CD4-positive, alpha-beta T cell (primary cell): Measurements from ENCODE around the gene IQSEC2. TPM values are rescaled to one million over a fixed set of nuclear protein-coding genes. Genes with fewer than 3 reads are reported as not detected.

ENCODE experiments used
- ATAC-seq: fragments of 200-7000 bp; cut with Tn5 transposase; one replicate; pipeline ENCODE4 v1.10.0; 2022; ENCODE audit warnings: mild to moderate bottlenecking; ENCODE audit not compliant: poor library complexity
- CTCF ChIA-PET: fragments of 350-600 bp; sonication (Branson Sonifier 250); formaldehyde crosslinking; loops from one replicate; lab custom pipeline; 2021; ENCODE audit warnings: antibody characterized with exemption, inconsistent platforms; lab: Charles Lee
- POLR2A ChIA-PET: fragments of 350-600 bp; sonication (Branson Sonifier 250); formaldehyde crosslinking; loops from one replicate; lab custom pipeline; 2021; ENCODE audit warnings: antibody characterized with exemption, inconsistent platforms; lab: Charles Lee
- DNase-seq, 14 experiments: peaks; one replicate each; pipeline ENCODE4 v3.0.0-alpha.2; 2013 to 2020; ENCODE audit warnings: mixed read lengths in 2 of 14
- H3K27ac ChIP-seq, 2 donors: one replicate each; pipeline versions ENCODE4 v1.5.1 to v1.7.0; 2013; ENCODE audit warnings: low read length in 2 of 2, low read depth in 1 of 2, mild to moderate bottlenecking in 1 of 2
- H3K27me3 ChIP-seq, 2 experiments: 1 replicate in 1 of 2; 2 replicates in 1 of 2; pipeline versions ENCODE4 v1.6.1 to v1.7.0; 2013; ENCODE audit warnings: low read length in 2 of 2, control low read depth in 1 of 2, mild to moderate bottlenecking in 1 of 2, moderate library complexity in 1 of 2; ENCODE audit not compliant: insufficient read depth in 2 of 2, control insufficient read depth in 1 of 2
- H3K36me3 ChIP-seq: one replicate; pipeline ENCODE4 v1.6.1; 2013; ENCODE audit warnings: low read length, control low read depth; ENCODE audit not compliant: insufficient read depth
- H3K4me1 ChIP-seq: one replicate; pipeline ENCODE4 v1.6.1; 2013; ENCODE audit warnings: low read length, control low read depth; ENCODE audit not compliant: insufficient read depth
- H3K4me3 ChIP-seq: one replicate; pipeline ENCODE4 v1.5.1; 2013; ENCODE audit warnings: mild to moderate bottlenecking, low read length, moderate library complexity
- H3K9me3 ChIP-seq, 2 experiments: 1 replicate in 1 of 2; 2 replicates in 1 of 2; pipeline versions ENCODE4 v1.6.1 to v1.7.0; 2013; ENCODE audit warnings: low read length in 2 of 2, mild to moderate bottlenecking in 2 of 2, control low read depth in 1 of 2, moderate library complexity in 1 of 2; ENCODE audit not compliant: control insufficient read depth in 1 of 2, insufficient read depth in 1 of 2
- H3K27ac Mint-ChIP-seq: one replicate; pipeline ENCODE4 v1.8.0; 2020; ENCODE audit warnings: mixed read lengths
- H3K27me3 Mint-ChIP-seq: one replicate; pipeline ENCODE4 v1.8.0; 2021; ENCODE audit warnings: mixed read lengths
- H3K36me3 Mint-ChIP-seq: one replicate; pipeline ENCODE4 v1.8.0; 2021; ENCODE audit warnings: low read depth, mixed read lengths
- H3K4me1 Mint-ChIP-seq: one replicate; pipeline ENCODE4 v1.8.0; 2021; ENCODE audit warnings: low read depth, mixed read lengths
- H3K4me3 Mint-ChIP-seq: one replicate; pipeline ENCODE4 v1.8.0; 2020; ENCODE audit warnings: mild to moderate bottlenecking, mixed read lengths
- H3K9me3 Mint-ChIP-seq: one replicate; pipeline ENCODE4 v1.8.0; 2020; ENCODE audit warnings: mixed read lengths
- CTCF ChIP-seq: fragments of 200-600 bp; IDR thresholded peaks from one replicate; pipeline ENCODE4 v1.8.0; 2022; ENCODE audit warnings: antibody characterized with exemption, mild to moderate bottlenecking
- intact Hi-C, 2 experiments: fragments of 100-400 bp; cut with DNase I in 1 of 2; cut with micrococcal nuclease in 1 of 2; formaldehyde crosslinking; loops; one replicate each; pipeline versions ENCODE4 v1.15.1 to v1.9.0; 2023 to 2025; cut with DNase I, micrococcal nuclease
- total RNA-seq, 174 experiments: library from RNA in 2 of 174; stranded (reverse) in 2 of 174; gene quantifications; one replicate each; pipeline ENCODE4 v1.2.3 and lab custom pipeline; 2021 to 2026

IQSEC2 gene
- total RNA-seq, 2 experiments from 2014 or later = 0.85 to 2.2 TPM

DNA sequence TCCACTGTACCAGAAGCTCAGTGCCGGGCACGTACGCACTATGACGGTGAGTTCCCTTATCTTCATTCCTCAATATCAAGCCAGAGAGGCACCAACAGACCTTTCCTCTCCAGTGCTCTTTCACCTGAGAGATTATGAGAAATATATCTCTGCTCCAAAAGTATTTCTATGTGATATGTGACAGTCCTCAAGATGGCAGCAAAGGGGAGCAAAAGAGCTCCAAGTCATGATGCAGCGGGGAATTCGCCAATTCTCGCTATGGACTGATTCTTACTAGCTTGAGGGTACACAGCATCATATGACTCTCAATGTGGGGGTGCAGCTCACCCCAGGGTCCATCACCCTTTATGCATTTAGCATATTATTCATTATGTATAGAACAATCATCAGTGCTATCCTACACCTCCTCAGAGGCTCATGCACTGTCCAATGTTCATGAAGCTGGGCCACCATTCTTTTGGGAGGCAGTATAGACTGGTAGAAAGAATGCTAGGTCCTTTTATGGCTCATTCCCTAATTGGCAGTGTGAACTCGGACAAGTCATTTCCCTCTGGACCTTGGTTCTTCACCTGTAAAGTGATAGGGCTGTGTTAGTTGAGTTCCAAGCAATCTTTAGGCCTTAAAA lies 12.8 kb upstream of the IQSEC2 start:
- Mint-ChIP-seq H3K4me3 (no peak overlapping the region), H3K36me3 (no peaks in the 10 kb centered on the region), H3K9me3 (no peaks in the 10 kb centered on the region), H3K27ac (no peak overlapping the region), H3K4me1 (peaks cover 6% of the 10 kb centered on the region), H3K27me3 (no peaks in the 10 kb centered on the region)
- Histone ChIP-seq H3K9me3 (no peaks in the 10 kb centered on the region), H3K4me3 (no peak overlapping the region), H3K36me3 (no peaks in the 10 kb centered on the region), H3K4me1 (no peaks in the 10 kb centered on the region), H3K27me3 (no peaks in the 10 kb centered on the region), H3K27ac (no peak overlapping the region)
- no peak for TF ChIP-seq CTCF
- ATAC-seq (no peak), DNase-seq (peak in 1 of 14 experiments; percentile 8)
- ChIA-PET POLR2A (no interaction called here), CTCF (interaction anchor here (1.3 to 1.5 kb wide), 2 partner anchors 18 to 143 kb away, joined by 4 read pairs; no protein-coding TSS in a partner anchor)
- intact Hi-C loops = no loop called here

DNA sequence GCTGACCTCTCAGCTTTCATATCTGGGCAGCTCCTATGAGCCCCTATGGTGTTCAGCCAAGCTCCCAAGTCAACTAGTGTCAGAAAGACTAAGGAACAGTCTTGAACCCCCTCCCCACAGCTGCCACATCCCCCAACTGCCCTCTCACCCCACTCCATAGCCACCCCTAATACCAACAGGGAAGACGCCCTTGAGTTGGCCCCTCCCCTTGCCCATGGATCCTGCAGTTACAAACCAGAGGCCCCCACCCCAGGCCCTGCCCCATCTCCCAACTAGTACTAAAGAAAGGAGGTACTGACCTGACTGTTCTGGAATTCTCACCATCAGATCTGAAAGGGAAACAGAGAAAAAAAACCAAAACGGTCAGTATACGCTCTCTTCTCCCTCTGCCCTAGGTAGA lies 10.2 kb upstream of the IQSEC2 start:
- no peaks in the 10 kb centered on the region for H3K9me3 ChIP-seq
- Mint-ChIP-seq H3K9me3 (no peaks in the 10 kb centered on the region), H3K27ac (no peak overlapping the region), H3K36me3 (no peaks in the 10 kb centered on the region), H3K4me1 (peaks cover 28% of the 10 kb centered on the region), H3K4me3 (no peak overlapping the region), H3K27me3 (no peaks in the 10 kb centered on the region)
- peaks cover 24% of the 10 kb centered on the region for H3K4me1 ChIP-seq
- ChIA-PET CTCF (no interaction called here), POLR2A (no interaction called here)
- intact Hi-C loops = no loop called here
- H3K4me3 ChIP-seq = no peak overlapping the region
- no peak for TF ChIP-seq CTCF
- H3K36me3 ChIP-seq = no peaks in the 10 kb centered on the region
- no peaks in the 10 kb centered on the region for H3K27me3 ChIP-seq
- no peak overlapping the region for H3K27ac ChIP-seq
- ATAC-seq = no peak
- no peak for DNase-seq

- CTCF ChIA-PET = interaction anchor here (1.0 kb wide), 1 partner anchor 10 kb away, joined by 3 read pairs; no protein-coding TSS in a partner anchor
These were observed 9.2 kb upstream of the IQSEC2 start for GRCh38 chrX:53290441-53291041.

More at GRCh38 chrX:53290441-53291041, 9.2 kb upstream of the IQSEC2 start:
- no peaks in the 10 kb centered on the region for H3K9me3 Mint-ChIP-seq
- Histone ChIP-seq H3K9me3 (no peaks in the 10 kb centered on the region), H3K4me1 (peaks cover 24% of the 10 kb centered on the region), H3K27me3 (no peaks in the 10 kb centered on the region), H3K27ac (no peak overlapping the region), H3K4me3 (no peak overlapping the region), H3K36me3 (no peaks in the 10 kb centered on the region)
- H3K27me3 Mint-ChIP-seq = no peaks in the 10 kb centered on the region
- DNase-seq (no peak), ATAC-seq (no peak)
- H3K4me1 Mint-ChIP-seq = peaks cover 28% of the 10 kb centered on the region
- no peak for TF ChIP-seq CTCF
- no peak overlapping the region for H3K4me3 Mint-ChIP-seq
- intact Hi-C loops = no loop called here
- H3K36me3 Mint-ChIP-seq = no peaks in the 10 kb centered on the region
- no peak overlapping the region for H3K27ac Mint-ChIP-seq
- POLR2A ChIA-PET = interaction anchor here (1.4 kb wide), 1 partner anchor 65 kb away, joined by 4 read pairs; no protein-coding TSS in a partner anchor
